Osteoblast (primary cell): ENCODE results near the gene ASPSCR1. TPM values are rescaled to one million over a fixed set of nuclear protein-coding genes. Genes with fewer than 3 reads are reported as not detected.

Experiments
- DNase-seq: peaks from one replicate; pipeline ENCODE4 v3.0.0; 2011; ENCODE audit warnings: low spot score, mixed read lengths; ENCODE audit not compliant: insufficient read length; ENCODE audit errors: missing footprints
- H2AFZ ChIP-seq: 2 replicates; pipeline ENCODE4 v1.6.0; 2011; ENCODE audit warnings: mild to moderate bottlenecking, low read length
- H3K27ac ChIP-seq: 2 replicates; pipeline ENCODE4 v1.5.1; 2011; ENCODE audit warnings: mild to moderate bottlenecking, low read depth, low read length, moderate library complexity
- H3K27me3 ChIP-seq: 2 replicates; pipeline ENCODE4 v1.6.0; 2012; ENCODE audit warnings: mild to moderate bottlenecking, control low read depth, inconsistent platforms, low read length, moderate library complexity; ENCODE audit not compliant: insufficient read depth
- H3K36me3 ChIP-seq: 2 replicates; pipeline ENCODE4 v1.5.1; 2011; ENCODE audit warnings: mild to moderate bottlenecking, low read length, control low read depth, moderate library complexity; ENCODE audit not compliant: insufficient read depth
- H3K4me1 ChIP-seq: 2 replicates; pipeline ENCODE4 v1.5.1; 2011; ENCODE audit warnings: mild to moderate bottlenecking, low read length, control low read depth, moderate library complexity; ENCODE audit not compliant: insufficient read depth
- H3K4me2 ChIP-seq: 2 replicates; pipeline ENCODE4 v1.6.0; 2011; ENCODE audit warnings: mild to moderate bottlenecking, low read length; ENCODE audit not compliant: insufficient read depth
- H3K4me3 ChIP-seq: fragments of 200-600 bp; sonication (generic); 3 replicates; pipeline ENCODE4 v1.5.1; 2012; ENCODE audit warnings: mild to moderate bottlenecking, low read length, inconsistent platforms; ENCODE audit not compliant: insufficient read depth
- H3K79me2 ChIP-seq: 2 replicates; pipeline ENCODE4 v1.6.0; 2012; ENCODE audit warnings: mild to moderate bottlenecking, low read length, control low read depth, inconsistent platforms; ENCODE audit not compliant: insufficient read depth
- H3K9me3 ChIP-seq: 2 replicates; pipeline ENCODE4 v1.5.1; 2011; ENCODE audit warnings: low read depth, low read length, control low read depth
- H4K20me1 ChIP-seq: 2 replicates; pipeline ENCODE4 v1.6.0; 2012; ENCODE audit warnings: mild to moderate bottlenecking, low read length, control low read depth; ENCODE audit not compliant: insufficient read depth
- CTCF ChIP-seq: IDR thresholded peaks from 2 replicates; pipeline ENCODE4 v1.5.1; 2011; ENCODE audit warnings: mild to moderate bottlenecking, low read depth, low read length, moderate library complexity; ENCODE audit errors: extremely low read depth
- total RNA-seq: library from RNA; depleted of rRNA; stranded (reverse); fragments of >200 nt; gene quantifications from 2 replicates; pipeline ENCODE4 v1.2.3, GENCODE V29; 2012

Gene ASPSCR1
- total RNA-seq, 1 donor, result 35.8 TPM

- Histone ChIP-seq H3K4me2 (peak overlapping the region; percentile 20), H4K20me1 (peaks cover 9% of the 10 kb centered on the region), H3K27me3 (no peaks in the 10 kb centered on the region), H2AFZ (no peak overlapping the region), H3K79me2 (peaks cover 2% of the 10 kb centered on the region), H3K9me3 (no peaks in the 10 kb centered on the region), H3K4me3 (no peak overlapping the region), H3K4me1 (peaks cover 47% of the 10 kb centered on the region), H3K36me3 (no peaks in the 10 kb centered on the region), H3K27ac (peak overlapping the region; percentile 50)
- TF ChIP-seq CTCF, result no peak
- no peak for DNase-seq
Measured at GRCh38 chr17:82004517-82005455, 27.4 kb downstream of the ASPSCR1 start.

DNA sequence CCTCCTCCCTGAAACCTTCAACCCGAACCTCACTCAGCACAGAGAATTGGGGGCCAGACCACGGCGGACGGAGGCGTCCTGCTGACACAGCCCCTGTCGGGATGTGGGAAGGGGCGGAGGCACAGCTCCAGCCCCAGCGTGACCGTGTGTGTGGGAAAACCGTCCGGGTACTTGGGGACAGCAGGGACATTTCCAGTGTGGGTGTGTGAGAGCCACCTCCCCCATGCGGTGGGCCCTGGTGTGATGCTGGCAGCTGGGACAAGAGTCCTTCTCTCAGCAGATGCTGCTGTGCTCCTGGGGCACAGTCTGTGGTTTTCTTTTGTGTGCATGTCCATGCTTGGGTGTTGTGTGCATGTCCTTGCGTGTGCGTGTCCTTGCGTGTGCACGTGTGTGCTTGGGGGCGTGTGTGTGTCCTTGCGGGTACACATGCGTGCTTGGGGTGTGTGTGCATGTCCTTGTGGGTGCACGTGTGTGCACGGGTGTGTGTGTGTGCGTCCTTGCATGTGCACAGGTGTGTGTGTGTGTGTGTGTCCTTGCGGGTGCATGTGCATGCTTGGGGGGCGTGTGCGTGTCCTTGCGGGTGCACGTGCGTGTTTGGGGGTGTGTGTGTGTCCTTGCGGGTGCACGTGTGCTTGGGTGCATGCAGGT is 28.4 kb downstream of the ASPSCR1 start:
- Histone ChIP-seq H3K4me2 (no peak overlapping the region), H3K79me2 (no peaks in the 10 kb centered on the region), H3K9me3 (no peaks in the 10 kb centered on the region), H3K4me3 (no peak overlapping the region), H3K27ac (no peak overlapping the region), H3K4me1 (peaks cover 47% of the 10 kb centered on the region), H4K20me1 (peaks cover 9% of the 10 kb centered on the region), H3K36me3 (no peaks in the 10 kb centered on the region), H2AFZ (no peak overlapping the region), H3K27me3 (no peaks in the 10 kb centered on the region)
- no peak for TF ChIP-seq CTCF
- DNase-seq, result no peak

- H2AFZ ChIP-seq, result no peak overlapping the region
- H3K4me2 ChIP-seq, result peak overlapping the region; percentile 23
- peaks cover 47% of the 10 kb centered on the region for H3K4me1 ChIP-seq
Measured at GRCh38 chr17:82006468-82007227, 29.2 kb downstream of the ASPSCR1 start.

More at GRCh38 chr17:82006468-82007227, 29.2 kb downstream of the ASPSCR1 start:
- no peaks in the 10 kb centered on the region for H3K79me2 ChIP-seq
- peak overlapping the region; percentile 28 for H3K27ac ChIP-seq
- peak; percentile 95 for DNase-seq
- no peaks in the 10 kb centered on the region for H3K9me3 ChIP-seq
- H3K36me3 ChIP-seq, result no peaks in the 10 kb centered on the region
- H3K4me3 ChIP-seq, result no peak overlapping the region
- no peaks in the 10 kb centered on the region for H3K27me3 ChIP-seq
- TF ChIP-seq CTCF, result no peak
- peaks cover 7% of the 10 kb centered on the region for H4K20me1 ChIP-seq
